GM23338 (cell line): ENCODE data around the gene TPCN2.

ENCODE experiments used
- CREB1 ChIP-seq: fragments of 250-450 bp; sonication (Bioruptor Pico); IDR thresholded peaks from 2 replicates; pipeline ENCODE4 v1.5.0; 2020; ENCODE audit warnings: low read depth, mild to moderate bottlenecking, moderate library complexity
- EZH2 ChIP-seq: fragments of 200-600 bp; sonication (generic); IDR thresholded peaks from one replicate; pipeline ENCODE4 v1.8.0; 2017; ENCODE audit warnings: antibody characterized with exemption, mild to moderate bottlenecking, low read depth; ENCODE audit not compliant: unreplicated experiment
- JUNB ChIP-seq: IDR thresholded peaks from one replicate; pipeline ENCODE4 v1.6.1; 2016; ENCODE audit warnings: antibody characterized with exemption; ENCODE audit not compliant: unreplicated experiment
- POLR2AphosphoS5 ChIP-seq: IDR thresholded peaks from 2 replicates; pipeline ENCODE4 v1.6.1; 2016; ENCODE audit warnings: antibody characterized with exemption, low read depth
- REST ChIP-seq: IDR thresholded peaks from one replicate; pipeline ENCODE4 v1.6.1; 2018; ENCODE audit warnings: antibody characterized with exemption; ENCODE audit not compliant: unreplicated experiment
- ZNF331 ChIP-seq: fragments of 250-450 bp; sonication (Bioruptor Pico); IDR thresholded peaks from 2 replicates; pipeline ENCODE4 v1.5.0; 2020; ENCODE audit warnings: low read depth, mild to moderate bottlenecking, moderate library complexity
- TF ChIP-seq, protein P1 (sequence below), 2 experiments: fragments of 200-600 bp in 1 of 2; sonication (generic) in 1 of 2; conservative IDR thresholded peaks; 2 replicates each; pipeline versions ENCODE4 v1.5.1 to v1.6.1; 2016 to 2017; ENCODE audit warnings: antibody characterized with exemption in 2 of 2, low read depth in 2 of 2, mild to moderate bottlenecking in 2 of 2, moderate library complexity in 1 of 2

DNA sequence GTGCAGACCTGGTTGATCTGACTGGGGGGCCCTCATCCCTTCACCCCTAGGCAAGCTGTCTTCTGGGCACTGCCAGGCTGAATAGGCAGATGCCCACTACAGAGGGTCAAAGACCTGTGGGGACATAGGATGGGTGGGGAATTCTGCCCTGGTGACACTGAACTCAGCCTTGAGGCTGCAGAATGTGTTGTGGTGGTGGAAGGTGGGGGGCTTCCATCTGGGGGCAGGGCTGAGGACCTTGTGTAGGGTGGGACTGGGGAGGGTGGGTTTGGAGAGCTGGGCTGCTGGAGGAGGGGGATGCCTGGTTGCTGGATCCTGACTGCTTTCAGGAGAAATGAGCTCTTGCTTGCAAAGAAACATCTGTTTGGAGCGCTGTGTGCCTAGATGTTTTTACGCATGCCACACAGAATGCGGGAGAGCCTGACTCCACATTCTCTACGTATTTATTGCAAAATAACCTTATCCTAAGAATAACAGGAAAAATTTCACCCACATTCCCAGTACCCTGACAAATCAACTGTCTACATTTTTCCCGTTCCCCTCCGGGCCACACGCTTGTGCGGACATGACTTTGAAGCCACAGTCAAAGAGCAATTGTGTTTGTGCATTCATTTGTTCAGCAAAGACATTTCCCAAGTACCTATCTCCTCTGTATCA is 125.3 kb downstream of the TPCN2 start:
- TF ChIP-seq, protein P1, sequence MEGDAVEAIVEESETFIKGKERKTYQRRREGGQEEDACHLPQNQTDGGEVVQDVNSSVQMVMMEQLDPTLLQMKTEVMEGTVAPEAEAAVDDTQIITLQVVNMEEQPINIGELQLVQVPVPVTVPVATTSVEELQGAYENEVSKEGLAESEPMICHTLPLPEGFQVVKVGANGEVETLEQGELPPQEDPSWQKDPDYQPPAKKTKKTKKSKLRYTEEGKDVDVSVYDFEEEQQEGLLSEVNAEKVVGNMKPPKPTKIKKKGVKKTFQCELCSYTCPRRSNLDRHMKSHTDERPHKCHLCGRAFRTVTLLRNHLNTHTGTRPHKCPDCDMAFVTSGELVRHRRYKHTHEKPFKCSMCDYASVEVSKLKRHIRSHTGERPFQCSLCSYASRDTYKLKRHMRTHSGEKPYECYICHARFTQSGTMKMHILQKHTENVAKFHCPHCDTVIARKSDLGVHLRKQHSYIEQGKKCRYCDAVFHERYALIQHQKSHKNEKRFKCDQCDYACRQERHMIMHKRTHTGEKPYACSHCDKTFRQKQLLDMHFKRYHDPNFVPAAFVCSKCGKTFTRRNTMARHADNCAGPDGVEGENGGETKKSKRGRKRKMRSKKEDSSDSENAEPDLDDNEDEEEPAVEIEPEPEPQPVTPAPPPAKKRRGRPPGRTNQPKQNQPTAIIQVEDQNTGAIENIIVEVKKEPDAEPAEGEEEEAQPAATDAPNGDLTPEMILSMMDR (conservative IDR thresholded peaks at IDR 0.05; ENCODE audit: low read depth in 2 of 2): no peak
- TF ChIP-seq EZH2: no peak
- TF ChIP-seq ZNF331 (CRISPR knock-in tag): no peak
- no peak for TF ChIP-seq JUNB
- TF ChIP-seq REST: no peak
- TF ChIP-seq POLR2AphosphoS5: no peak
- TF ChIP-seq CREB1: no peak
